HPDE6-E6E7 (cell line): ENCODE measurements around the gene AP4E1.
"Not testable (repeated sequence)": the region's sequence is repeated elsewhere in the genome, so short reads cannot be mapped to it uniquely, and the experiment has no call there.

Source experiments
- DNase-seq: peaks from one replicate; pipeline ENCODE4 v3.0.0; 2011; ENCODE audit warnings: missing footprints; ENCODE audit errors: extremely low spot score

AP4E1 gene

DNA sequence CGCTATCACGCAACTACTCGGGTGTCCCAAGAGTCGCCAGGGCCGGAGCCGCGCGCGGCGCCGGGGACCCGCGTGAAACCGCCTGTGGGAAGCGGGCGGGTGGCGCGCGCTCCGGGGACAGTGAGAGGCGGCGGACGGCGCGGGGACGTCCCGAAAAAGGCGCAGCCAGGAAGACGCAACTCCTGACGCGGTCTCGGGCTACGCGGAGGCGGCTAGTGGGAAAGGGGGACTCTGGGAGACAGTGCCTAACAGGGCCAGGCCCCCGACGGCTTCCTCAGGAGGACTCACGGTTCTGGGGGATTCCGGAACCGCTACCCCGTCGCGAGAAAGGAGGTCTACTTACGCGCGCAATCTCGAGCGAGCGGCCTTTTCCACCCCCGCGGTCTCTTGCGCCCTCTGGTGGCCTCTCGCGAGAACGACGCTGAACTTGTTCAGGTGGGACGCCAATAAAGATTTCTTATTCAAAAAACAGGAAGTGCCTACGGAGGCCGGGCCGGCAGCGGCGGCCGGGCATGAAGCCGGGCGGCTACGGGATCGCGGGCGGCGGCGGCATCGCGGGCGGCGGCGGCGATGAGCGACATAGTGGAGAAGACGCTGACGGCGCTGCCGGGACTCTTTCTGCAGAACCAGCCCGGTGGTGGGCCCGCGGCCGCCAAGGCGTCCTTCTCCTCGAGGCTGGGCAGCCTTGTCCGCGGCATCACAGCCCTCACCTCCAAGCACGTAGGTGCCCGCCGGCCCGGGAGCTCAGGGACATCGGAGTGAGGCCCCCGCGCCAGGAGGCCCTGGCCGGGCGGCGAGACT, at the start of gene AP4E1:
TSS of gene AP4E1 (plus strand) at position 475 of the 801 bp plus-strand sequence. CDS start at position 571, 96 bp downstream.
- DNase-seq, result peak; percentile 52

- DNase-seq, result no peak
These were observed 47.7 kb upstream of the AP4E1 start for GRCh38 chr15:50860824-50861223.

- DNase-seq, result no peak
These were observed 45.9 kb upstream of the AP4E1 start for GRCh38 chr15:50862553-50862952.

DNA sequence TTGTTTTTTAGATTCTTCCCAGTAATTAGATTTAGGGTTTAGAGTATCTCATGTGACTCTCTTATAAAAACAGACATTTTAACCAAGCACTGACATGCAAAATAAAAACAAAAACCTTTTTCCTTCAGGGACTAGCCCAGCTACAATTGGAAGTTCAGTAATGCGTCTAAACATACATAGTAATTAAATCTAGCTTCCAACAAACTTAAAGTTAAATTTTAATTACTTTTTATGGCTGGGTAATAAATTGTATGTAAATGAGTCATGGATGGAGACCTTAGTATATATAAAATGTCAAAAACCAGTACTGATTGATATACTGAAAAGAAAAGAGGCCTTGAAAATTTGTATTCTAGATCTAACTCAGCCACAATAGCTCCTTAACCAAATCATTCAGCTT, 43.6 kb upstream of the AP4E1 start:
- DNase-seq, result no peak

GRCh38 chr15:50865515-50866353, 42.7 kb upstream of the AP4E1 start:
- DNase-seq, result no peak

DNA sequence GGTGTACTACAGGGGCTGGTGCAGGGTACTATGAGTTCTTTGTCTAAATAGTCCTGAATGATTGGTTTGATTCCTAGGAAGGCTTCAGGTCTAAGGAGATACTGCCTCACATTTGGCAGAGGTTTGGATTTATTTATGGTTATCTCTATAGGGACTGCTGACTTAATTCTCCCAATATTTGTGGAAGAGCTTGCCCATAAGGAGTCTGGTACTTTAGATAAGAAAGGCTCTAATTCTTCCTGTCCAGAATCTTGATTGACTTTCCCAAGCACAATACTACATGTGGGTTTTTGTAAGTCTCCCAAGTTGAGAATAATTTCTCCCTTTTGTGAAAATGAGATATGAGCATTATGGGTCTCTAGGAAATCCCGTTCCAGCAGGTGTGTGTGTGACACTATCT, 36.7 kb upstream of the AP4E1 start:
- no peak for DNase-seq

- DNase-seq, result no peak
These were observed 35.6 kb upstream of the AP4E1 start for GRCh38 chr15:50872832-50873426.

GRCh38 chr15:50873935-50874361, 34.5 kb upstream of the AP4E1 start:
- DNase-seq, result no peak

DNA sequence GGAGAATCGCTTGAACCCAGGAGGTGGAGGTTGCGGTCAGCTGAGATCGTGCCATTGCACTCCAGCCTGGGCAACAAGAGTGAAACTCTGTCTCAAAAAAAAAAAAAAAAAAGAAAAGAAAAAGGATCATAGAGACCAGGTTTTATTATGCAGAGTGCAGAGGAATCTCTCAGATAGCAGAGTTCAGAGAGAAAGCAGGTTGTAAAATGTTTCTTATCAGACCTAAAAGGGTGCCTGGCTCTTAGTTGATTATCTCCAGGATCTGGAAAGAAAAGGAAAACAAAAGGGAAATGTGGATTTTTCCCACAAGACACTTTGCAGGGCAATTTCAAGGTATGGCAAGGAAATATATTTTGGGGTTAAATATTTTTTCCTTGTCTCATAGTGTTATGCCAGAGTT, 33.2 kb upstream of the AP4E1 start:
- not testable (repeated sequence) for DNase-seq

GRCh38 chr15:50876260-50876988, 32.1 kb upstream of the AP4E1 start:
- no peak for DNase-seq

DNA sequence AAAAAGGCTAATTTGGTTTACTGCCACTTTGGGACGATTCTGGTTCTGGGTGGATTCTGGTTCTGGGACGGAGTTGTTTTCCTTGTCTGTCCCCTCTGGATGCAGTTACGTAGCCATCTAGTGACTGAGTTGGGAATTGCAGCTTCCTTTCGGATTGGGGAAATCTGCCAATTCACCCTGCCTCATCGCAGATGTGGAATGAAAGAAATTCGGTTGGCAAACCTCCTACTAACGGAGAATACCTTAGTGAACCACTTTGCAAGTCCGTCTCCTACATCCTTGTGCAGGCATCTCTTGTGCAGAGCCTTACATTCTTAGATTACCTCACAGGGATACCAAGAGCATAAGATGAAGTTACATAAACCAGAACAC, 31.5 kb upstream of the AP4E1 start:
- peak; percentile 61 for DNase-seq

DNA sequence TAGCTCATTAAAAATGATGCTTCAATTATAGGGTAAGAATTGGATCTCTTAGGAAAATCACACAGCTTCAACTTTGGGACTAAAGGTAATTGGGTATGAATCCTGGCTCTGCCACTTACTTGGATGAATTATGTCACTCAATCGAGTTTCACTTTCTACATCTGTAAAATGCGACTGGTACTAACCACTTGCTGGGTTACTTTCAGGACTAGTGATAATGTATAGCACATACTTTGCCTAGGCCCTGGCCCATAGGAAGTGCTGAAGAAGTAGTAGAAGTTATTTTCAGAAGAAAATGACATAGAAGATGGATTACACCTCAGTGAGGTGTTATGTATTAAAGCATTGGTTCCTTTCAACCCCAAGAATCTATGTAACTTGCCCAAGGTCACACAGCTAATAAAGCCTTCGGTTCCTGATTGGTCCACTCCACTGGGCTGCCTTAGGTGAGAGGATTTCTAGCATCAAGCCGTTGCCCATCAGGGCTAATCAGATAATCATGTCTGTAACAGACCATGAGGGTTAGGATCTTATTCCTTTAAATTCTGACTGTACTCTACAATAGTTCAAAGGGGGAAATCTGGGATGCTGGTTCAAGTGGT, 29.4 kb upstream of the AP4E1 start:
- DNase-seq, result no peak

GRCh38 chr15:50880206-50880605, 28.3 kb upstream of the AP4E1 start:
- DNase-seq, result no peak

GRCh38 chr15:50880651-50881114, 27.8 kb upstream of the AP4E1 start:
- DNase-seq, result no peak

DNA sequence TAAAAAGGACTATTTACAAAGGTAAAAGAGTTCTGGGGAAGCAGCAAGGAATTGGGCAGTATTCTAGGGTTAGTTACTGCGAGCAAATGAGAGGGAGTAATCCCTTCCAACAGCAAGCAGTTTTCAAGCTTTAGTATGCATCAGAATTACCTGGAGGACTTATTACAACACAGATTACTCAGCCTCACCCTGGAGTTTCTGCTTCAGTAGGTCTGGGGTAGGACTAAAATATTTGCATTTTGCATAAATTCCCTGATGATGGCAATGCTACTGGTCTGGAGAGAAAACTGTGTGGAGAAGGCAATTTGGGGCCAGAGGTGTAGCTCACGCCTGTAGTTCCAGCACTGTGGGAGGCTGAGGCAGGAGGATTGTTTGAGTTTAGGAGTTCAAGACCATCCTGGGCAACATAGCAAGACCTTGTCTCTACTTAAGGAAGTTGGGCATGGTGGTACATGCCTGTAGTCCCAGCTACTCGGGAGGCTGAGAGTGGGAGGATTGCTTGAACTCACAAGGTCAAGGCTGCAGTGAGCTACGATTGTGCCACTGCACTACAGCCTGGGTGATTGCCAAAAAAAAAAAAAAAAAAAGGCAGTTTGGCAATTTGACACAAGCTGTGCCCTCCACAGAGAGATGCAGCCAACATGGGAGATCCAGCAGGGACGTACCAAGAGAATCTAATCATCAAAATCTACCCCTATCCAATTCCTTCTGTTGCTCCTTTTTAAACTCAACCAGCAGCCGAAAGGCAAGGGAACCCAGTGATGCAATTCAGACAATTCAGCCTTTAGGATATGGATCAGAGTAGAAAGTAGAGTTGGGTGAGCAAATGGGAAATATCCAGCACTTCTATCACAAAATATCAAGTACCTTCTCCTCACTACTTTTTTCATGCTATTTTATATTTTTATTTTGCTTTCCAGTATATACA, 27.1 kb upstream of the AP4E1 start:
- no peak for DNase-seq

DNA sequence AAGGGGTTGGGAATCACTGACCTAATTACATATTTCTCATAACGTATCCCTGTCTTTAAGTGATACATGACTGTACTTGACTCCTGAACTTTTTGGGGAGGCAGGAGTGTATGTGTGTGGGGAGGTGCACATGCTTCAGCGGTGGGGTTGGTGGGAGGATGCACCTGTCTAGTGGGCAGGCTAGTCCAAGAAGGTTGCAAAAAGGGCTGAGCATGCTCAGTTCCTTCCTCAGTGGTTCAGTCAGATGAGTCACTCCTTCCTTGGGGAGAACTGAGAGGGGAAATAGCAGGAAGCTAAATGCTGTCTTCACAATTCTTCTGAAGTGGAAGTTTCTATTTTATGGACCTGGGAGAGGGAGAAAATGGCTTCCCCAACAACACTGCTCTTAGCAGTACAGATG, 24.6 kb upstream of the AP4E1 start:
- no peak for DNase-seq

GRCh38 chr15:50884540-50884939, 23.9 kb upstream of the AP4E1 start:
- no peak for DNase-seq

GRCh38 chr15:50886139-50886467, 22.4 kb upstream of the AP4E1 start:
- DNase-seq, result no peak

DNA sequence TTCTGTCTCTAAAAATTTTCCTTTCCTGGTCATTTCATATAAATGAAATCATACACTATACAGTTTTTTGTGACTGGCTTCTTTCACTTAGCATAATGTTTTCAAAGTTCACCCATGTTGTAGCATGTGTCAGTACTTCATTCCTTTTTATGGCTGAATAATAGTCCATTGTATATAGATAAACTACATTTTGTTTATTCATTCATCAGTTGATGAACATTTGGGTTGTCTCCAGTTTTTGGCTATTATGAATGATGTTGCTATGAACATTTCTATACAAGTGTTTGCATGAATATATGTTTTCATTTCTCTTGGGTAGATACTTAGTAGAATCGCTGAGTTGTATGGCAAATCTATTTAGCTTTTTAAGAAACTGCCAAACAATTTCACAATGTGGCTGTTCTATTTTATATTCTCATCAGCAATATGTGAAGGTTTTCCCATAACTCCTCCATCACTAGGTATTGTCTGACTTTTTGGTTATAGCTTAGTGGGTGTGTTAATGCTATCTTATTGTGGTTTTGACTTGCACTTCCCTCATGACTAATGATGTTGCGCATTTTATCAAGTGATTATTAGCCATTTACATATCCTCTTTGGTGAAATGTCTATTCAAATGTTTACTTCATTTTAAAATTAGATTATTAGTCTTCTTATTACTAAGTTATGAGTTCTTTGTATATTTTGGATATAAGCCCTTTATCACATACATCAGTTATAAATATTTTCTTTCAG, 21.7 kb upstream of the AP4E1 start:
- no peak for DNase-seq

DNA sequence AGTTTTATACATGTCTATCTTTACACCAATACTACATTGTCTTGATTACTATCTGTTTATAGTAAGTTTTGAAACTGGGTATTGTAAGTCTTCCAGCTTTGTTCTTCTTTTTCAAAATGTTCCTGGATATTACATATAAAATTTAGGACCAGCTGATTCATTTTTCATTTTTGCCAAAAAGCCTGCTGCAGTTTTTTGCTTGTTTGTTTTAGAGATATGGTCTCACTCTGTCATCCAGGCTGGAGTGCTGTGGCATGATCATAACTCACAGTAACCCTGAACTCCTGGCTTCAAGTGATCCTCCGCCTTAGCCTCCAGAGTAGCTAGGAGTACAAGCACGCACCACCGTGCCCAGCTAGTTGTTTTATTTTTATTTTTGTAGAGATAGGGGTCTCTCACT, 20.4 kb upstream of the AP4E1 start:
- no peak for DNase-seq
